ENCODE measurements around the gene ZBTB39.
A peak's percentile ranks its signal among the peaks of the same experiment; 100 is the strongest.
"Not testable (repeated sequence)": the region's sequence is repeated elsewhere in the genome, so short reads cannot be mapped to it uniquely, and the experiment has no call there.

ZBTB39 gene, protein sequence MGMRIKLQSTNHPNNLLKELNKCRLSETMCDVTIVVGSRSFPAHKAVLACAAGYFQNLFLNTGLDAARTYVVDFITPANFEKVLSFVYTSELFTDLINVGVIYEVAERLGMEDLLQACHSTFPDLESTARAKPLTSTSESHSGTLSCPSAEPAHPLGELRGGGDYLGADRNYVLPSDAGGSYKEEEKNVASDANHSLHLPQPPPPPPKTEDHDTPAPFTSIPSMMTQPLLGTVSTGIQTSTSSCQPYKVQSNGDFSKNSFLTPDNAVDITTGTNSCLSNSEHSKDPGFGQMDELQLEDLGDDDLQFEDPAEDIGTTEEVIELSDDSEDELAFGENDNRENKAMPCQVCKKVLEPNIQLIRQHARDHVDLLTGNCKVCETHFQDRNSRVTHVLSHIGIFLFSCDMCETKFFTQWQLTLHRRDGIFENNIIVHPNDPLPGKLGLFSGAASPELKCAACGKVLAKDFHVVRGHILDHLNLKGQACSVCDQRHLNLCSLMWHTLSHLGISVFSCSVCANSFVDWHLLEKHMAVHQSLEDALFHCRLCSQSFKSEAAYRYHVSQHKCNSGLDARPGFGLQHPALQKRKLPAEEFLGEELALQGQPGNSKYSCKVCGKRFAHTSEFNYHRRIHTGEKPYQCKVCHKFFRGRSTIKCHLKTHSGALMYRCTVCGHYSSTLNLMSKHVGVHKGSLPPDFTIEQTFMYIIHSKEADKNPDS

DNA sequence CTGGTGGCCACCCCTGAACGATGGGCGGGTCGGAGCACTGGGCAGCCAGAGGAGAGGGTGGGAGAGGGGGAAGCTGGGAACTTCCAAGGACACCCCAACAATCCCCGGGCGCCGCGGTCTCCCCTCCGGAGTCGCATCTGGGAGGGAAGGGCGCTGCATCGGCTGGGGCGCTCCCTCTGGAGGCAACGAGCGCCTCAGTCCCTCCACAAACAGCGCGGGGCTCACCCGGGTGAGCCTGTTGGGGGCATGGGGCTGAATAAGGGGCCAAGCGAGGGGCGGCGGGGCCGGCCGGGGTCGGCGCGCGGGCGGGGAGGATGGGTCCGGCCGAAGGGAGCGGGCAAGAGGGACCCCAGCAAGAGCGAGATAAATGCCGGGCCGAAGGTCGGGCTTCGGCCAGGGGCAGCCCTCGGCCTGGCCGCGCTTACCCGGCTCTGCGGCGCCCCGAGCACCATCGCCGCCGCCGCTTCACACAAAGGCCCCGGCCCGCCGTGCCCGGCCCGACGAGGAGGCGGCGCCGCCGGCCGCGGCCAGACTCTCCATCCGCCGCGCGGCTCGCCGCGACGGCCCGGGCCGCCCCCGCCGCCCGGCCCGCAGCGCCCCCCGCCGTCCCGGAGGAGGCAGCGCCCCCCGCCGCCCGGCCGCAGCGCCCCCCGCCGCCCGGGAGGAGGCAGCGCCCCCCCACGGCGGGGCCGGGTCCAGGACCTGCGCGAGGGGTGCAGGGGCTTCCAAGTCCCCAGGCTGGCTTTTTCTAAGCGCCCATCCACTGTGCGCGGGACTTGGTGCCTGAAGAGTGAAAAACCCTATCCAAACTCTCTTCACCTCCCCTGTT, at the start of gene ZBTB39:
Gene ZBTB39 (minus strand): TSS at position 567 of the 829 bp plus-strand sequence. CDS start 1,629 bp downstream, outside the sequence.
- DNase-seq = peak; percentile 39

DNA sequence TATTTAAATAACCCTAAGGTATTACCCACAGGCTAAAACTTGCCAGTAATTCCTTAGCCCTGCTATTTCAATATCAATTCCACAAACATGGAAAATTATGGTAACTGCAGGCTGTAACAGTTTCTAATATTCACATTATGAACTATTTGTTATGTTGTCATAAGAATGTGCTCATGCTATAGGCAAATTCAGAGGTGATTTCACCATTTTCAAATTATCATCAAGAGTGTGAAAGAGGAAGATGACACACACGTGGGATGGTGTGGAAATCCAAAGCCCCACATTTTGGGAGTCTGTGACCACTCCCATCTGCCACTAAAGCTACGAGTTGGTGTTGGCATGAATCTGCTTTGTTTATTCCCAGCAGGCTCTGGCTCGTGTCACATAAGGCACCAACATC, 49.5 kb upstream of the ZBTB39 start:
- no peak for DNase-seq

DNA sequence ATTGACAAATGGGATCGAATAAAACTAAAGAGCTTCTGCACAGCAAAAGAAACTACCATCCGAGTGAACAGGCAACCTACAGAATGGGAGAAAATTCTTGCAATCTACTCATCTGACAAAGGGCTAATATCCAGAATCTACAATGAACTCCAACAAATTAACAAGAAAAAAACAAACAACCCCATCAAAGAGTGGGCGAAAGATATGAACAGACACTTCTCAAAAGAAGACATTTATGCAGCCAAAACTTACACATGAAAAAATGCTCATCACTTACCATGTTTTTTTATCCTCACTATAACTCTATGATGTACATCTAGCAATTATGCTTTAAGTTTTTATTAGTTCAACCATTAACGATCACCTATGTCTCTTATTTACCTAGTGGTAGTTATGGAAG, 47.6 kb upstream of the ZBTB39 start:
- DNase-seq = not testable (repeated sequence)

DNA sequence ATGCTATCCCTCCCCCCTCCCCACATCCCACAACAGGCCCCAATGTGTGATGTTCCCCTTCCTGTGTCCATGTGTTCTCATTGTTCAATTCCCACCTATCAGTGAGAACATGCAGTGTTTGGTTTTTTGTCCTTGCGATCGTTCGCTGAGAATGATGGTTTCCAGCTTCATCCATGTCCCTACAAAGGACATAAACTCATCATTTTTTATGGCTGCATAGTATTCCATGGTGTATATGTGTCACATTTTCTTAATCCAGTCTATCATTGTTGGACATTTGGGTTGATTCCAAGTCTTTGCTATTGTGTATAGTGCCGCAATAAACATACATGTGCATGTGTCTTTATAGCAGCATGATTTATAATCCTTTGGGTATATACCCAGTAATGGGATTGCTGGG, 46.8 kb upstream of the ZBTB39 start:
- DNase-seq = not testable (repeated sequence)

DNA sequence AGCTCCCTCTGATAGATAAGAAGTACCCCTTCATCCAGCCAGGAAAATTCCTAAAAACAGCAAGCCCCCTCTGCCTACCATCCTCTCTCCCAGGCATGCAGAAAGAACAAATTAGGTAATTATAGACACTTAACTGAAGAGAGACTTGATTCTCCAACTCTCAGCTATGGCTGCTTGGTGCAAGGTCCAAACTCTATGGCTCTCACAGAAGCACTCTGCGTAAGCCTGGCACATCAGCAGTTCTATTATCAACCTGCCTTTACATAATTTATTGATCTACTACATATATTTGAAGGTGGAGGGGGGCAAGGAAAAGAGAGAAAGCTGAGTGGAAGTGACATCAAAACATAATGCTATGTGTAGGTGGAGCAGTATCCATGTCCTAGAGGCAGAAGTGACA, 44.7 kb upstream of the ZBTB39 start:
- no peak for DNase-seq

DNA sequence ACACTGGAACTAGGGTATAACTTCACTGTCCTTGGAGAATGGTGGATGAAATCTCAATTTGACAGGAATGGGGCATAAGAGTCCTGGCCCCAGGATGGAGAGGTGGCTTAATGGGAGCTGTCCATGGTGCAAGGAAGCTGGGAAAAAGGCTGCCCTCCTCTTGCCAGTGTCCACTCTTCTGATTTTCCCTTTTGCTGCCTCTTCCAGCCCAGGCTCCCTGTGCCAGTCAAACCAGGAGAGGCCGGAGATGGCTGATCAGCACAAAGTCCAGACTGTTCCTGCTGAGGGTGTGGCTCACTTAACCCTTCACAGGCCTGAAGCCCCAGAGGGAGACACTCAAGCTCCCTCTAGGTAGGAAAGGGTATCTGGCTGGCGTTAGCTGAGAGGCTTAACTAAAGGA, 43.5 kb upstream of the ZBTB39 start, which contains the start of gene MYO1A:
Gene MYO1A (minus strand): TSS at position 240 of the 400 bp plus-strand sequence. CDS start 1,806 bp downstream, outside the sequence.
- DNase-seq = no peak

DNA sequence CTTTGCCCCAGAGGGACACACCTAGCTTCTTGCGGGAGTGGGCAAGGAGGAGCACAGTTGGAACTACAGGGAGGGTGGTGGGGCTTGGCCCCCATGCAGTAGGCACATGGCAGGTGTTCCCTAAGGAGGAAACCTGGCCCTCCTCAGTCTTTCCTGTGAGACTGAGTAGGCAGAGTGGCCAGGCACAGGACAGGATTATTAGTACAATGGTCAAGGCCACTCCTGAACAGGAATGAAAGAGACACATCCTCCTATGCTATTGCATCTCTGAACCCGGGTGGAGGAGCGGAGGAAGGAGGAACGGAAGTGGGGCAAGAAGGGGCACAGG, 42.7 kb upstream of the ZBTB39 start:
- no peak for DNase-seq

DNA sequence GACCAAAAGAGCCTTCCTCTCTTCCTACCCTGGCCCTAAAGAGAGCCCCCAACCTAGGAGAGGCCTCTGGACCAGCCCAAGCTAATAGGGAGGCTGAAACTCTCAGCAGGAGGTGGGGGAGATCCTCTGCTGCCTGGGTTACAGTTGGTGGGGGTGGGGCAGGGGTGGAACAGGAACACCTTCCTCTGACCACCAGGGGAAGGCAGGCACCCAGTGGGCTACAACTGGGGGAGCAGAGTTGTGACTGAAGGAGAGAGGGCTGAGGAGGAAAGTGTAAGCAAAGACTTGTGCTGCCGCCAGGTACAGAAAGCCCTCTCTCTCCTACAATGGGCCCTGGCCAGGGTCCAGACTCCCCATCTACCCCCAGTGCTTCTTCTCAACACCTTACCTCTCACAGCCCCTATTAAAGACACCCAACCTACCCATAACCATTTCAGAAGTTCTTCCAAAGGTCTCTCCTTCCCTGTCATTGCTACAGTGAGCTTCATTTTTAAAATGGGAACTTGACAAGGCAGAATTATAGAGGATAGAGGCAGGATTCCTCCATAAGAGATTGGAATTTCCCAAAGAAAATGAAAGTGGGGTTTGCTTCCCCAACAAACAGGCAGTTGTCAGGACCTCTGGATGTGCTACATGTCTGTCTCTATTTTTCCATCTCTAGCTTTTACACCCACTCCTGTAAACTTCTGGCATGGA, 42.2 kb upstream of the ZBTB39 start:
- DNase-seq = no peak

DNA sequence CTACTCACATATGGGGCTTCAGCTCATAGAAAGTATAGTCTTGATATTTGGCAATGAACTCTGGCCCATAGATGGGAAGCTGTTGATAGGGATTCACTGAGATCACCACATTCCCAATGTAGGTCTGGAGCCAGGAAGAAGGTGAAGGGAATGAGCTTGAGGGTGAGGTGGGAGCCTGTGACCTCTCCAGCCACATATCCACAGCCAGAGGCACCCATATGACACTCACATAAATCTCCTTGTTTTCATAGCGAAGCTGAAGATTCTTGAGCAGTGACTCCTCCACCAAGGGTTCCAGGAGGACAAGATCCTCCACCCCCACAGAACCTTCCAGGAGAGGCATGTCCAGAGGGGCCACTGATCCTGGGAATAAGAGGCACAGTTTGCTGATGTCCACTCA, 41.6 kb upstream of the ZBTB39 start:
- no peak for DNase-seq

DNA sequence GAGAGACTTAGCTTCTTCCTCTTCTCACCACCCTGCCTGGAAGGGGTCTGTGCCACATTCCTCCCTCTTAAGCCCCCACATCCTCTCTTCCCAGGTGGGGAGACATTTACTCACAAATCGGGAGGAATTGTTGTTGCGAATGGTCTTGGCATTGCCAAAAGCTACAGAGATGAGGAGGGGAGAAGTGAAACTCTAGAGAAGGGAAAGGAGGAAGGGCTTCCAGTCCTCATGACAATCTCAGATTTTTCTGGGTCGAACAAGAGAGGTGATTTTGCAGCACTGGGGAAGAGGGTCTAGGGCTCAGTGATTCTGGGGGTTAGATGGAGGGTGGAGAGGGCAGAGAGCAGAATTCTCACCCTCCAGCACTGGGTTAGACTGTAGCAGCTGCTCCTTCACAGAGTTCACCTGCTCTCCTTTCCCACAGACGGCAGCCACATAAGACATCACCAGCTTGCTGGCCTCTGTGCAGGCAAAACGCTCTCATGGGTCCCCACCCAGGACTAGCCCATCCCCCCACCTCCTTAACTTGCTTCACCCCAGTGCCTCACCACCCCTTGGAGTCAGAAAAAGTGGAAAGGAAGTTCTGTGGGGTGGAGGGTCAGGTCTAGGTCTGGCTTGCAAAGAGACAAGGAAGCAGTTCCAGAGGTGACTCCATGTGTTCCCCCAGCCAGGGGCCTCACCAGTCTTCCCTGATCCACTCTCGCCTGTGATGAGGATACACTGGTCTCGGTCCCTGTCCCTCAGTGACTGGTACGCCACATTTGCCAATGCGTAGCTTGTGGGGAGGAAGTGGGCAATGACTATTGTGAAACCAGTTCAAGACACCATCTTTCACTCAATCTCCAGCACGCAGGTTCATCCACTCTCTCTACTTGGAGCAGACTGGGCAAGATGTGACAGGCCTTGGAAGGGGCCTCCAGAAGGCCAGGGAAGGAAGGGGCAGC, 40.9 kb upstream of the ZBTB39 start:
- no peak for DNase-seq

DNA sequence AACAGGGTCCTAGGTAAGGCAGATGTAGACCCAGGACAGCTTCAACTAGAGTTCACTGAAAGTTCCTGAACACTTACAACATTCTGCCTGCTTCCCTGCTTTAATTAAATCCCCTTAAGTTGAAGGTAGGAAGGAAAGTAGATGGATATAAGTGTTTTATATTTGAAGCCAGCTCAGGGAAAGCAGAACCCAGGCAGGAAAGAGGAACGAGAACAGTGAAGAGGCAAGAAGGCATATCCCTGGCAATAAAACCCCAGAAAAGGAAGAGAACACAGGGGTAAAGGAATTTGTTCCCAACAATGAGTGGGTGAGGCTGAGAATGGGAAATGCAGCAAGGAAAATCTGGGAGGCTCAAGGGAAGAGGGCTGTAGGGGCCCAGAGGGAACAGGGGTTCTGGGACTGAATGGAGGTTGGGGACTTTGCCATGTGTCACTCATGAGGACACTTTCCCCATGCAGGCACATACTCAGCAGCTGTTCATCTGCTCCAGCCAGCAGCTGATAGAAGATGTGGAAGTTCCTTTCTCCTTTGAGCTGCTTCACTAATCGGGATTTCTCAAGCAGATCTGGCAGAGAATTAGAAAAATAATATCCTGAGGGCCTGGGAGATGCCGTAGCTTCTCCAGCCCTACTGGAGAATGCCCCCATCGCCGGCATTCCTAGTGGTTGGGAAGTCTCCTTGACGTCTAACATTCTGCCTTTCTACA, 39.9 kb upstream of the ZBTB39 start:
- no peak for DNase-seq

DNA sequence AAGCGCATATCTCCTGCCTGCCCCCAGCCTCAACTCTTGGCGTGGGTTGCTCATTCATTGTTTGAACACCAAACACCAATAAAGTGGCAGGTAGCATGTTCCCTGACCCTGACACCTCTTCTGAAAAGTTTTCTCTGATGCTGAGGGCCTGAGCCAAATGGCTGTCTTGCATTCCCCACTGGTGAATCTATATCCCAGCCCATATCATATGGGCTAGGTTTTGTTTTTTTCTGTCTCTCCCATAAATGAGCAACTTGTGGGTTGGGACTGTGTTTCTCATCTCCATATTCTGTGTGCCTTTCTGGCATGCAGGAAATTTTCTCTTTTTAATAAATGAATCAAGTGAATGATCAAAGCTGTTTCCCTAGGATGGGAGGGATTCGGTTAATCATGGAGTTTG, 38.5 kb upstream of the ZBTB39 start:
- no peak for DNase-seq

DNA sequence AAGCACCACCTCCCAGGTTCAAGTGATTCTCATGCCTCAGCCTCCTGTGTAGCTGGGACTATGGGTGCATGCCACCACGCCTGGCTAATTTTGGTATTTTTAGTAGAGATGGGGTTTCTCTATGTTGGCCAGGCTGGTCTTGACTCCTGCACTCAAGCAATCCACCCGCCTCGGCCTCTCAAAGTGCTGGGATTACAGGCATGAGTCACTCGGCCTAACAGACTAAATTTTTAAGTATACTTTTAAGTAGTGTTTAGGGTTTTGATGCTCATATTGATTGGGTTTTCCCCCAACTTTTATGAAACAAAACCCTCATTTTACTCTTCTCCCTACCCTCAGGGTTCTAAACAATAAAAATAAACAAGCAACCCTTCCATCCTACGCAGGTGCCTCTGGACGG, 38.1 kb upstream of the ZBTB39 start:
- no peak for DNase-seq

DNA sequence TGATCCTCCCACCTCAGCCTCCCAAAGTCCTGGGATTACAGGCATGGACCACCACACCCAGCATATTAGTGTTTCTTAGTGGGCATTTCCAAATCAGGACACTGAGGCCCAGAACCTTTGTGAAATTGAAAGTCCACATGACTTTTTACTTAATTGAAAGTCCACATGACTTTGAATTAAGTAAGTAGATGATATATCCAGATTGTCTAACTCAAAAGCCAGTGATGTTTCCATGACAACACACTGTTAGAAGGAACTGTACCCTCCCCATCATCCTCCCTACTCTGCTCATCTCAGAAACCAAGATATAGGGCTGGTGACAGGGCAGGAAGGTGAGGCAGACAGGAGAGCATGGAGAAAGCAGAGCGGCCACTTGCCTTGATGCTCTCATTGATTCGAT, 36.3 kb upstream of the ZBTB39 start:
- DNase-seq = no peak

DNA sequence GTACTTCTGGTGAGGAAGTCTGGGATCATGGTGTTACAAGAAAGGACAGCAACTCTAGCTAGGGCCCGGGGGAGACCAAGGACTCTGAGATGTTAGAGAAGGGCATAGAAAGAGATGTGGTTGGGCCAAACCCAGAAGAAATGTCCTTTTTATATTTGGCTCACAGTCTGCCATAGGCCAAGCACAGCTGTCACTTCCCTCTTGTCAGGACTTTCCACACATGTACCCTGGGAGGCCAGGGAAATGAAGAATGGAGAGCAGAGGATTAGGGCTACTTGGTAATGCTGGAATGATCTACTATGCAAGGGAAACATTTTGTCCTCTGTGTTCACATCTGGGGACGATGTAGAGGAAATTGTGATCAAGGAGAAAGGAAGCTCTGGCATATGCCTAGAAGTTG, 34.4 kb upstream of the ZBTB39 start:
- no peak for DNase-seq

DNA sequence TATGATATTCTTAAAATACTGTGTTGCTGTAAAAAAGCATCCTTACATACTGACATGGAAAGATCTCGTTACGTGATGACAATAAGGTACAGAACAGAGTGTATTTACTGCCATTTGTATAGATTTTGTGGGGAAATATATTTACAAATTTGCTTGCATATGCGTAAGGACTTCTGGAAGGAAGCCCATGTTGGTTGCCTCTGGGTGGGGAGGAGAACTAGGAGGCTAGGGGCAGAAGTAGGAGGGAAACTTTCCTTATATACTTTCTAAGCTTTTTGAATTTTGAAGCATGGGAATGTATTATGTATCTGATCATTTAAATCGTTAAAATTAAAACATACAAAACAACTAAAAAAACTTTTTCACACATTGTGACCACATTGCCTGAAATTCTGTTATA, 33.9 kb upstream of the ZBTB39 start:
- no peak for DNase-seq

DNA sequence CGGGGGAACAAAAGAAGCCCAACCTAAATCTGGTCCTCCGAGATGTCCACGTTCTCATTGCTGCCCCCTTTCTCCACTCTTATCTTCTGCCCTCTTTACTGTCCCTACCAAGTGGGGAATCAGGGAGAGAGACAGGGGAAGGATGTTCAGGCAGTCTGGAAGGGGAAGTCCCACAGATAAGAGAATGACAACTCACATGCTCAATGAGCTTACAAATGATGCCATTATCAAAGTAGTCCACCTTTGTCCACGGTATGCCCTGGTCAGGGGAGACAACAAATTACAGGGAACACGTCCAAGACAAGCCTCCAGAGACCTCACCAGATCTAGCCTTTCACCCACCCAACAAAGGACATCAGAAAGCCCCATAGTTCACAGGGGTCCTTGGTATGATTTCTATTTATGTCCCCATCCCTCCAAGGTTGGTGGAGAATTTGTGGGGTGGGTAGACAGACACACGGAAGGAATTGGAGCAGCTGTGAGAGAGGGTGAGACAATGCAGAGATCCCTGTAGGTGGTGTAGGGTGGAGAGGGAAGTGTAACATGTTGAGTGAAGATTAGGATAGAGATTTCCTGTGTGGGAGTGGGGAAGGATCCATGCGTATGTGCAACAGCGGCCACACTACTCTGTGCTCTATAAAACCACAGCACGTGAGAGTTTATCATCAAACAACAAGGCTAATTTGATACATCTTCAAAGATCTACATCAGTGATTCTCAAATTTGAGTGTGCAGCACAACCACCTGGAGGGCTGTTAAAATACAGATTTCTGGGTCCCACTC, 32.9 kb upstream of the ZBTB39 start:
- no peak for DNase-seq

DNA sequence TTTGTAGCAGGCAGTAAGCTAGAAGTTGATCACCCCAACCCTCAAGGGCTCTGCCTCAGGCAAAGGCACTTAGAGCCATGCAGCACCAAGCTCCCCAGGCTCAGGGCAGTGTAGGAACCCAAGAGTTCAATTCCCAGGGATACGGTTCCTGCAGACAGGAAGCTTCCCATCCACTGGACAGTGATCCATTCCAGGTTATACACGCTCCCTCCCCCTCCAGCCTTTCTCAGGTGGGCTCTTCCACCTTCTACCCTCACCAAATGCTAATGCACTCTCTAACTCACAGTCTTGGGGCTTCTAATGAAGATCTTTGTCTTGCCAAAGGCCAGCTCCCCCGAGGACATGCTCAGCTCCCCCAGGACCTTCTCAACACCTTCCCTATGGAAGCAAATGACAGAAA, 30.9 kb upstream of the ZBTB39 start:
- no peak for DNase-seq

DNA sequence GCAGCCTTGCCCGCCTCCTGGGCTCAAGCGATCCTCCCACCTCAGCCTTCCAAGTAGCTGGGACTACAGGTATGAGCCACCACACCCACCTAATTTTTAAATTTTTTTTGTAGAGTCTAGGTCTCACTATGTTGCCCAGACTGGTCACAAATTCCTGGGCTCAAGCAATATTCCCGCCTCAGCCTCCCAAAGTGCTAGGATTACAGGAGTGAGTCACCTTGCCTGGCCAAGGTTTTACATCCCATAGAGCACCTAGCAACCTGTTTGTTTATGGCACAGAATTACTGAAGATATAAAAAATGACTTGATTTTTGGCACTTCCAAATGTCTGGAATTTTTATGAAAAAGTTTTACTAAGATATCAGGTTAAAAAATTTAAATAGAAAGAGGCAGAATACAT, 27.1 kb upstream of the ZBTB39 start:
- no peak for DNase-seq

DNA sequence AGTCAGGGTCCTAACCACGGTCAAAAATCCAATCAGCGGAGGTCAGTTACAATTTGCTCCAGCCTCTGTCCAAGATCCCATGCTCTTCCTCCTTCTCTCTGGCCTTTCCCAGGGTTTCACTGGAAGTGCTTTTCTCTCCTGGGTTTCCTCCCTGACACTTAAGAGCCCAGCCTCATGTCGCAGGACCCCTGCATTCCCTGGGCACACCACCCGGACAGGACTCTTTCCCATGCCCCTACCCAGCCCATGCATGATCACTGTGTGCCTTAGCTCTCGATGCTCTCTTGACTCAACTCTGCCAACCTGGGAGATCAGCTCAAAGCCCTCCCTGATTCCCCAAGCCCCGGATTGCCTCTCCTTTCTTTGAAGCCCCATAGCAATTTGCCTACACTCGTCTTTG, 25.4 kb upstream of the ZBTB39 start:
- DNase-seq = no peak
